RPMI7951 (cell line): ENCODE measurements around the gene RIMBP2. TPM values are rescaled to one million over a fixed set of nuclear protein-coding genes. Genes with fewer than 3 reads are reported as not detected.

Experiments
- DNase-seq: peaks from one replicate; pipeline ENCODE4 v3.0.0-alpha.2; 2012; ENCODE audit warnings: low read depth
- total RNA-seq: library from RNA; depleted of rRNA; stranded (reverse); fragments of >200 nt; shearing (Covaris generic); gene quantifications from 2 replicates; pipeline ENCODE4 v1.2.3, GENCODE V29; 2014

RIMBP2 gene
- total RNA-seq, 1 experiment from 2014 or later = not detected

DNA sequence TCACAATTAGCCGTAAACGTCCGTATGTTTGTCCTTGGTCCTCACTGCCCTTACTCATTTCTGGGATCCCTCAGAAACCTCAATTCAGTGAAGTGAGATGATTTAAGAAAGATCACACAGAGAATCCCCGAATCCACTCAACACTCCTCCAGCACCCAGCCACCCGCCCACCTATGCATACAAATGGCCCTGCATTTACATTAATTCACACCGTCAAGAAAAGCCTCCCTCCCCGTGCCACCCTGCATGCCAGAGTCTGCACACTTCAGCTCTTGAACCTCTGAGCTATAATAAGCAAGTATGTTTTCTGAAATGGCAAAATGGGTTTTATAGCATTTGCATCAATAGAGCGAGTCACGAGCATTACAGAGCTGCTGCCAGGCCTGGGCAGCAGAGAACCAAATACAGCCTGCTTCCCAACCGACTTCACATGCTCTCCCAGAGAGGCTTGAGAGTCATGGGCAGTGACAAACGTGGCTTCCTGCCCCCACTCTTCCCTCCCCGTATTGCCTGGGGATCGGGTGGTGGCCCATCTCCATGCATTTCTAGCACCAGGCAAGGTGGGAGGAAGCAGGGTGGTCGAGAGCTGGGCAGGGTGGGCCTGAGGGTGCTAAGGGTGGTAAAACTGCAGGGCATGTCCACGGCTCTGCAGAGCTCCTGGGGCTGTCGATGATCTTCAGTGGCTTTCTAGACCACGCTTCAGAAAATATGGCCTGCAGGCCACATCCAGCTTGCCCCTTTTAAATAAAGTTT, 177.6 kb downstream of the RIMBP2 start:
- DNase-seq = no peak

- no peak for DNase-seq
Measured at GRCh38 chr12:130537655-130538054, 178.4 kb downstream of the RIMBP2 start.

DNA sequence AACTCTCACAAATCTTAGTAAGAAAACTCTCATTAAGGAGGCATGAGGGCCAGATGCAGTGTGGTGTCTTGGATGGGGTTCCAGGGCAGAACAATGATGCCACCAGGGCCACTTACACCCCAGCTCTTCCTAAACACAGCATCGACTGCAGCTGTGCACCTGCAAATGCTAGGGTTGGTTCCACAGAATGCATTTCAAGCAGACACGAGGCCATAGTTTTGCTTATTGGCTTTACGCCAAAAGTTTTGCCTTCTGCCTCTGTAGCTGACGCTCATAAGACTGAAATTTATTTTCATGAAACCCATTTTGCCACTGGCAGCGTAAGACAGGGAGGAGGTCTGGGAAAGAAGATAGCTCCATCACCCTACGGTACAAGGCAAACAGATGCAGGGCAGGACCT, 179.0 kb downstream of the RIMBP2 start:
- DNase-seq = no peak

DNA sequence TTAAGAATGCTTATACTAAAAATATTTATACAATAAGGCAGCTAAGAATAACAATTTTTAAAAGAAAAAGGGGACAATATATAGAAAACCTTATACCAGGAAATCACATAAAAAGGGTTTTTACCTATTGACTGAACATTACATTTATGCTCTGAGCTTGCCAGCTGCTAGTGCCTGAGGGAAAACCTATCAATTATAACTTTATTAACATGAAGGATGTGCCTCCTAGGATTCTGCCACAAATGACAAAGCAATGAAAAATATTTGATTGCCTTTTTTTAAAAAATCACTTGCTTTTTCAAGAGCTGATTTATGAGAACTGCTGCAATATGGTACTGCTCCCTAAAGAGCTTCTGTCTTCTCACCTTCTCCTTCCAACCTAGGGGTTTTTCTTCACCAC, 185.7 kb downstream of the RIMBP2 start:
- DNase-seq = no peak

GRCh38 chr12:130529781-130530180, 186.3 kb downstream of the RIMBP2 start:
- no peak for DNase-seq

DNA sequence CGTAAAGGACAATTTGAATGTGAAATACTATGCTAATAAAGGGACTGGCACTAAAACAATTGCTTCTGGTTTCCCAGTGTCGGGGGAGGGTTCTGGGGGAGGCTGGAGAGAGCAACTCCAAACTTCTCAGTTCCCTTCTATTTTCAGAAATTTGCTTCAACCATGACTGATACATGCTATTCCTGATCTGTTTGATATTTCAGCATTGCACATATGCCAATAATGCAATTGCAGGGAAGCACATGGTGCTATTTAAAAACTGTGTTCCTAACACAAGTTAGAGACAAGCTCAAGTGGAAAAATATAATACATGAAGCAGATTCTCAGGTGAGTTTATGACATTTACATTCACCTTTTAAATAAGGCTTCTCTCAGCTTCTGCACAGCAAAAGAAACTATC, 188.9 kb downstream of the RIMBP2 start:
- no peak for DNase-seq

DNA sequence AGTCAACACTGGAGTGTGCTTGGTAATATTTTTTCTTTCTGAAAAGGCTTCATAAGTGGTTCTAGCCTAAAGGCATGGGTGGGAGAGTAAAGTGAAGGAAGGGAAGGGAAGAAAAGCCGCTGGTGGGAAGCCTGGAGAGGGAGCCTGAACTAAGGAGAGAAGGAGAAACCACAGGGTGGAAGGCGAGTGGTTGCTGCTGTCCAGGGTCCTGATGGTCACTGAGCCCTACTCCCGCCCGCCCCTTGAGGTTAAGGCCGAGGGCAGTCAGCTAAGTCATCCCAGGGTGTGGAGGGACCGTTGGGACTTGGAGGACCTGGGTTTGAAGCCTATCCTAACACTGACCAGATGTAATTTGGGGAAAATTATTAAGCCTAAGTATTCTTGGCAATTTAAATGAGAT, 189.3 kb downstream of the RIMBP2 start:
- DNase-seq = no peak

DNA sequence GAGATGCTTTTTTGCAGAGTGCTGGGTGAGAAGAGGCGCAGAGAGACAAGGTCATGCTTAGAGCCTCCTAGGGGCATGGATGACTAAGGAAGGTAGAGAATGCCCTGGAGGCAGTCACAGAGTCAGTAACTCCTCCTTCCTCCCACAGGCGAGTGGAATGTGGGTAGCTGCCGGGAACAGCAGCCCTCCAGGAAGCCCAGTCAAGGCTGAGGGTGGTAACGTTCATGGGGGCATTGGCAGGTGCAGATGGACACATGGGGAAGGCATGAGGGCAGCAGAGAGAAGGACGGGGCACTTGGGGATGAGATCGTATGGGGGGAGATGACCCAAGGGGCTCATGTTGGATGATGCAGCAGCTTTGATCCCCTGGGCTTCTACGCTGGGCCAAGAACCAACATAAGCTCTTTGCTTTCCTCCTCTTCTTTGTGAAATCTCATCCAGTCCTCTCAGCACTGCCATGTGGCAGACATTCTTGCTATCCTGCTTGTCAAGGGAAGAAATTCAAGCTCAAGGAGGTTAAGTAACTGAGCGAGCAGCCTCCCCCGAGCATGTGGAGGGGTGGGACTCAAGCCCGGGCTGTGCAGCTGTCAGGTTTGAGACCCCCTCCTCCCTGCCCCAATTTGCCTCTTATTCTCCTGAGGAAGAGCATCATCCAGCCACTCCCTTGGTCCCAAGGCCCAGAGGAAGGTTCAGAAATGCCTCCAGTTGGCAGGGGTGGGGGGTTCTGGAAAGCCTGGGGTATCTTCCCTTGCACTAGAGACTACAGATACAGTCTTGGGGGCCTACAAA, 190.5 kb downstream of the RIMBP2 start:
- DNase-seq = no peak

GRCh38 chr12:130524759-130525158, 191.3 kb downstream of the RIMBP2 start:
- no peak for DNase-seq

- no peak for DNase-seq
Measured at GRCh38 chr12:130523863-130524614, 192.1 kb downstream of the RIMBP2 start.

DNA sequence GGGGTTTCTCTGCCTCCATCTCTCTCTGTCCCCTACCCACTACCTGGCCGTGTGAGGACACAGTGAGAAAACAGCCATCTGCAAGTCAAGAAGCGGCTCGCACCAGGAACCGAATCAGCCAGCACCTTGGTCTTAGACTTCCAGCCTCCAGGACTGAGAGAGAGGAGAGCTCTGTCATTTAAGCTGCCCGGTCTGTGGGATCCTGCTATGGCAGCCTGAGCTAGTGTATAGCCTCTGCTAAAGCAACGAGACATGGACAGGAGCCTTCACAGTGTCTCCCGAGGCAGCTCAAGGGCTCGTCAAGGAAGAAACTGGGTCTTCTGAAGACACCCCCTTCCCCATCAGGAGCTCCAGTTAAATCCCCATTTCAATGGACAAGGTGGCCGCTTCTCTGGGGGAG, 192.9 kb downstream of the RIMBP2 start:
- DNase-seq = no peak

DNA sequence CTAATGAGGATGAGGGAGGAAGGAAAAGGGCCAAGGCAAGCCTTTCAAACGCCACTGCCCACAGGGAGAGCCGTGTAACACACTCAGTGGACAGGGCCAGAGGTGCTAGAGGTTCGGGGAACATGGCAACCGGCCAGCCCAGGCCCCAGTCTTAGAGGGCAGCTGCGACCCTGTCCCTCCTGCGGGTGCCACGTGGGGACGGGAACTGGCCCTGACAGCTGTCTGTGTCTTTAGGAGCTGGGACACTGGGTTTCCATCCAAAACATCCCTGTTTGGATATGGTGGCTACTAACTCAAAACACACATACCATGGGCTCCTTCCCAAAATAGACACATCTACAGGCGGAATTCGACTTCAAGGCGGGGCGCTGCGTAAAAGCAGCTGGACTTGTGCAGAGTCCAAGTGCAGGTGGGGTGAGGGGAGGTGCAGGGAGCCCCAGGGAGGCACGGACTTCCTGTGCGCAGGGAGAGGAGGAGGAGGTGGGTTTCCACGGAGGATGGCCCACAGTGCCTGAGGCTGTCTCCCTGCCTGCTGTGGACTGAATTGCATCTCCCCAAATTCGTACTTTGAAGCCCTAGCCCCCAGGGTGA, 193.8 kb downstream of the RIMBP2 start:
- no peak for DNase-seq

DNA sequence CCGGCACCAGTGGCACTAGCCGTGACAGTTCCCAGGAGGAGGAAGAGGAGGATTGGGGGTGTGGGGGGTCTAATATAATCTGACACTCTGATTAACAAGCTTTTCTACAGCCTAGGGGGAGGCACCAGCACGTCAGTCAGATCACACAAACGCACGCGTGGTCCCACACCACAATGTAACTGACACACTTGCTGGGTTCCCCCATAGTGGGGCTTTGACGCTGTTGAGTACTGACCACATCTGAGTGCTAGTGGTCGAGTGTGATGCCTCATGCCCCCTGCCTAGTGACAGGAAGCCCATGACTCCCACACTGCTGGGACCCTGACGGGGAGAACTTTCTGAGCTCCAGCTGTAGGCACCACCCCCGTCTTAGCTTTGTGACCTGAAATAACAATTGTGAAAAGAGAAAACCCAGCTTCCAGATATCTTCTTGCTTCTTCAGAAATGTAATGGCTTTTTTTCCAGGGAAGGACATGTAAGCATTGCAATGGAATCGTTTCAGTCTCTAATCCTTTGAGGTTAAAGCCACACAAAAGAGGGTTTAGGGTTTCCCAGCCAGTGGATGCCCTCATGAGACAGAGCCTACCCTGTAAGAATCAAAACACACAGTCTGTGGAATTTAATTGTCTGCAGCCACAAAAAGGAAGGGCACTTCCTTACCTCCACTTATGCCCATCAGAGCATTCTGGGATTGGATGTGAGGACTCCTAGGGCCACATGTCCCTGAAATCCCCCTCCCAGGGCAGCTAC, 194.5 kb downstream of the RIMBP2 start:
- no peak for DNase-seq

DNA sequence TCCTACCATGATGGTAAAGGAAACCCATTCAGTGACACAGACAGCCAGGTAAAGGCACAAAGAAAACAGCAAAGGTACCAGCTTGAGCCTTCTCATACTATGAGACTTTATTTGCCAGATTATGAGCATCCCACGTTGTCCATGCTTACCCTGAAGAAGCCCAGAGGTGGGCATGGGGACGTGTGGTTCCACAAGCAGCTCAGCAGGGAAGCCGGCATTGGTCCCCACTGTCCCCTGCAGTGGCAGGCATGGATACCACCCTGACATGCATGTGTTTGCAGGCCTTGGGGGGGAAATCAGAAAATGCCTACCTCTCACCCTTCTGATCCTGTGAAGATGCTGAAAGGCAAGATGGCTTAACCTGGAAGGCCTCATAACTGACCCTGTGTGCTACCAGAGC, 195.3 kb downstream of the RIMBP2 start:
- no peak for DNase-seq

- no peak for DNase-seq
Measured at GRCh38 chr12:130517588-130517987, 198.5 kb downstream of the RIMBP2 start.

DNA sequence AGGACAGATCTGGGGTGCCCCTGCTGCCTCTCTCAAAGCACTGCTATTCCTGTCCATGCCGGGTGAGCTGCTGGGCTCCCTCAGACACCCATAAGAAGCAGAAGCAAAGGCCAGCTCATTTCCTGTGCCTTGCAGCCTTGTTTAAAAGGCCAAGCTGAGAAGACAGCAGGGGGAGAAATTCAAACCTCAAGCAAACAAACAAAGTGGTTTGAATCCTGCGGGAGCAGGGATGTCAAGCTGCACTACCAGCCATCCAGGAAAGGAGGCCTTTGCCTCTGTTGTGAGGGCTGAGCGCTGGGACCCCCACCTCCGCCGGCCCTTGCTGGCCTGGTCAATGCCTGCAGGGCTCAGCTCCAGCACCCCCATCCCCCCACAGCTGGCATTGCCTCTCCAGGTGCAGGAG, 201.9 kb downstream of the RIMBP2 start:
- DNase-seq = no peak

GRCh38 chr12:130513556-130513955, 202.5 kb downstream of the RIMBP2 start:
- DNase-seq = no peak

- DNase-seq = no peak
Measured at GRCh38 chr12:130511285-130511684, 204.8 kb downstream of the RIMBP2 start.

GRCh38 chr12:130509454-130509853, 206.6 kb downstream of the RIMBP2 start:
- no peak for DNase-seq

- DNase-seq = no peak
Measured at GRCh38 chr12:130508847-130509246, 207.3 kb downstream of the RIMBP2 start.

DNA sequence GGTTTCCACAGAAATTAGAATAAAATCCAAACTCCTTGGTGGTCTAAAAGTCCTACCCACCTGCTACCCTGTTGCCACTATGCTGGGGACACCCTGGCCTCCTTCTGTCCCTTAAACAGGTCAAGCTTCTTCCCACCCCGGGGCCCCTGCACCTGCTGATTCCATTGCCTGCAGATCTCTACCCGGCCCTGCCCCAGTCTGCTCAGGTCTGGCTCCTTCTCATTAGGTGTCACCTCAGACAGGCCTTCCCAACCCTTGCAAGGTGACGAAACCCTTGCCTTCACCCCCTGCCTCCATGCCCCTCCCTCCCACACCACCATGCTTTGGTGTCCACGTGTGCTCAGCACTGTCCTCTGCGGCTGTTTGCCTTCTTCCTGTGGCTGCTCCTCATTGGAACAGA, 207.8 kb downstream of the RIMBP2 start:
- no peak for DNase-seq
